GM12874 (cell line): Measurements from ENCODE around the gene KLHL3.

Experiments
- TF ChIP-seq, protein P1 (sequence below): IDR thresholded peaks from 2 replicates; pipeline ENCODE4 v1.5.1; 2011; ENCODE audit warnings: low read depth, mild to moderate bottlenecking, control low read depth, low read length, moderate library complexity; ENCODE audit not compliant: insufficient read depth

Gene KLHL3

DNA sequence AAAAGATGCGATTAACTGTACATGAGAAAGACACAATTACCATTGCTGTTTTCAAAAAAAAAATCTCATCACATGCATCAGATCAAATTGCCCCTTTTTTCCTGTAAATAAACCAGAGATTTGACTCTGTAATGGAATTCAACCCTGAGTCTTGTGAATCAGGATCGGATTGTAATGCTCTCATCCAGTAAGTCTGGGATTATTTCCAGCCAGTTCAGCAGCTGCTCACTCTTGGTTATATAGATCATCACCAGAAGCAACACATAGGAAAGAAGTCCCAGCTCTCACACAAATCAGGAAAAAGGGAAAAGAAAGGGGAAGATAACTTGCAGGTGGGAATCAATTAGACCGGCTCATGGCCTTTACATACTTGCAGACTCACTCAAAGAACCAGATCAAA, 138.9 kb downstream of the KLHL3 start:
- TF ChIP-seq, protein P1, sequence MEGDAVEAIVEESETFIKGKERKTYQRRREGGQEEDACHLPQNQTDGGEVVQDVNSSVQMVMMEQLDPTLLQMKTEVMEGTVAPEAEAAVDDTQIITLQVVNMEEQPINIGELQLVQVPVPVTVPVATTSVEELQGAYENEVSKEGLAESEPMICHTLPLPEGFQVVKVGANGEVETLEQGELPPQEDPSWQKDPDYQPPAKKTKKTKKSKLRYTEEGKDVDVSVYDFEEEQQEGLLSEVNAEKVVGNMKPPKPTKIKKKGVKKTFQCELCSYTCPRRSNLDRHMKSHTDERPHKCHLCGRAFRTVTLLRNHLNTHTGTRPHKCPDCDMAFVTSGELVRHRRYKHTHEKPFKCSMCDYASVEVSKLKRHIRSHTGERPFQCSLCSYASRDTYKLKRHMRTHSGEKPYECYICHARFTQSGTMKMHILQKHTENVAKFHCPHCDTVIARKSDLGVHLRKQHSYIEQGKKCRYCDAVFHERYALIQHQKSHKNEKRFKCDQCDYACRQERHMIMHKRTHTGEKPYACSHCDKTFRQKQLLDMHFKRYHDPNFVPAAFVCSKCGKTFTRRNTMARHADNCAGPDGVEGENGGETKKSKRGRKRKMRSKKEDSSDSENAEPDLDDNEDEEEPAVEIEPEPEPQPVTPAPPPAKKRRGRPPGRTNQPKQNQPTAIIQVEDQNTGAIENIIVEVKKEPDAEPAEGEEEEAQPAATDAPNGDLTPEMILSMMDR = no peak

DNA sequence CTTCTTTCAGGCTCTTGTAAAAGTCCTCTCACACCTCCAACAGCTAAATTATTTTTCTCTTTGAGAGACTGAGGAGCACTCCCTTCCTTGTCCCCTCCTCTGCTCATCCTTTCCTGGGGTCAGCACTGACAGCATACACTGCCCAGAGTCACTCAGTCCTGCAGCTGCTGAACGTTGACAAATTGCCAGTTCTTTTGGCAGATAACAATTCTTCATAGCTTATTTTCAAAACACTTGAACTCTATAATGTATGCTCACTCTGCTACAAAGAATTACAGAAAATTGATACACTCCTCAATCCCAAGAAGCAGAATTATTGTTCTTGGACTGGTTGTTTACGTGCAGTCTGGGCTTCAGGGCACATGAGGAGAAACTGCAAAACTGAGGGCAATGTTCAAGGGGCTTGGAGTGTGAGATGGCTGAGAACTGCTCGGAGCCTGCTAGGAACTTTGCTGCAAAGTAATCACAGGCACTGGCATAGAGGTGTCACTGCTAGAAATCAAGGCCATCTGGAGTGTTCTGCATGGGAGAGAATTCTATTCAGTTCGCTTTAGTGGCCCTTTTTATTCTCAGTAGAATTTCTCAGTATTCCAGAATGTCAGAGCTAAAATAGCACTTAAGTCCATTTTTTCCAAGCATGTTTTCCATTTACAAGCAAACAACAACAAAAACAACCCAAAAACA, 140.4 kb downstream of the KLHL3 start:
- TF ChIP-seq, protein P1 = no peak

DNA sequence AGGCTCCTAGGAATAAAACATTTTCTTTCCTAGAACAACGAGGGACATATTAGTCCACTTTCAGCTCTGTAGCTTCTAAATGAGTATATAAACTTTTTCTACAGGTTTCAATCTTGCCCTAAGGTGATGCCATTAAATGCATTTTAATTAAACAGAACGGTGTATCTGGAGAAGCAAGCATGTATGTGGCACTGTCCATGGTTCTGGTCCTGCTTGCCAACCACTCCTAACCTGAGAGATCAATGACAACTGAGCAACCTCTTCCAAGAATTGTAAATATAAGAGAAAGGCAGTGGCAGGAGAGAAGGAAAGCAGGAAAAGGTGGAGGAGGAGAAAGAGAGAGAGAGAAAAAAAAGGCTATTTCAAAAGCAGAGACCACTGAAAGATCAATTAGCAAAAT, 141.2 kb downstream of the KLHL3 start:
- TF ChIP-seq, protein P1 = no peak

DNA sequence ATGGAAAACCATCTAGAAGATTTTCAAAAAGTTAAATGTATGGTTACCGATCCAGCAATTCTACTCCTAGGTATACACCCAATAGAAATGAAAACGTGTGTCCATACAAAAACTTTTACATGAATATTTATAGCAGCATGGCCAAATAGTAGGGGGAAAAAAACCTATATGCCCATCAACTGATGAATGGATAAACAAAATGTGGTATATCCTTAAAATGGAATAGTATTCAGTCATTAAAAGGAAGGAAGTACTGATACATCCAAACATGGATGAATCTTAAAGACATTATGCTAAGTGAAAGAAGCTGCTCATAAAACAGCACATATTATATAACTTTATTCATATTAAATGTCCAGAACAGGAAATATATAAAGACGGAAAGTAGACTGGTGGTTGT, 143.6 kb downstream of the KLHL3 start:
- TF ChIP-seq, protein P1 = no peak

DNA sequence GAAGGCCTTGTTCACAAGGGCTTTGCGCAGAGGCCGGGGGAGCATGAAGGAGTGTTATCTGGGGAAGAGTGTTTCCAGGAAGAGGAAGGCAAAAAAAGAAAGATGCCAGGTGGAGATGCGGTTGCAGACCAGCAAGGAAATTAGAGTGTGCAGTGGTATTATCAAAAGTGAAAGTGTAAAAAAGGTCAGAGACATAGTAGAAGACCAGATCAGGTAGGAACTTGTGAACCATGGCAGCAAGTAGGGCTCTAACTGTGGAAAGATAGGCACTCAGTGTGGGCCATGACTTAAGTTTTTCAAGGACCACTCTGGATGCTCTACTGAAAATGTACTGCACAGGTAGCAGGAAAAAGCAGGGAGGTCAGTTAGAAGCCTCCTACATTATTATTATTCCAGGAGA, 146.7 kb downstream of the KLHL3 start:
- TF ChIP-seq, protein P1 = no peak

DNA sequence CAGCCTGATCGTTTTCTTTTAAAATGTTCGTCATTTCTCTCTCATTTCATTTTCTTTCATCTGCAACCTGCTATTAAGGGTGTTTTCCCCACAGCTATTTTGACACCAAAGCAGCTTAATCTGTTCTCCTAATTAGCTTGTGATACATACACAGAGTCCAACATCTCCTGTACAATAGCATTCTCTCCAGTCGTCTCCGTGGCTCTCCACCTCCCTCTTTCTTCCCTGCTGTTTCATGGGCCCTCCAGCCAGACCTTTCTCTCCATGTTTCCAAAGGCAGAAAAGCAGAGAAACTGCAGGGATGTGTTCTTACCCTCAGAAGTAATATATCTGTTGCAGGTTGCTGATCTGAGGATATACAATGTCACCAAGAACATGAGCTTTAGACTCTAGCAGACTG, 148.0 kb downstream of the KLHL3 start:
- TF ChIP-seq, protein P1 = no peak

DNA sequence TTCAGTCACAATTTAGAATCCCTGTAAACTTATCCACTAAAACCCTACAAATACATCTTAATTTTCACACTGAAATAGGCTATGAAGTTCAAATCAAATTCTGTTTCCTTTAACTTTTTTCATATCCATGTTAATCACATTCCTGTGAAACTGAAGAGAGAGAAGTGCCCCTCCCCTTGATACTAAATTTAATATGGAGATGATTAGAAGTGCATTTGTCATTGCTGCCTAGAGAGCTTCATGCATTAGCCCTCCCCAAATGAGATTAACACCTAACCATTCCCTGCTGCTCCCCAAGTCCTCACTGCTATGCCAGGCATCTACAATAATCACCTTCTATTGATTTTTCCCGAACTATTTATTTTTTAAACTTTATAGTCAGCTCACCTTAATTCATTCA, 151.6 kb downstream of the KLHL3 start:
- TF ChIP-seq, protein P1 = no peak

DNA sequence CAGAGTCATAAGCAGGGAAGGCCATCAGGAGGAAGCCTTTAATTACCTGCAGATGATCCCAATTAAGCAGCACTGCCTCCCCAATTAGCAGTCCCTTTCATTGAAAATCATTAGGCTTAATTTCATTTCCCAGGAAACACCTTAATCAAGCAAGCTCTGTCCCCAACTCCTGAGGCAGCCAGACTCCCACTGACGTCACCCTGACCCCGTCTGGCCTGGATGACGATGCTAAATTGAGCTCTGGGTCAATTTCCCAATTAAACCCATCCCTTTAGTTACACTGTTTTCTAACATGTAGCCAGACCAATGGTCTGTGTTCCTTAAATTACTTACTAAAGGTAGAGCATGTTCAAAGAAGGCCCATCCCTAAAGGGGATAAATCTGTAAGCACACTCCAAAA, 152.8 kb downstream of the KLHL3 start:
- TF ChIP-seq, protein P1 = no peak
